G401 (cell line): Measurements from ENCODE around the gene MOB2. TPM values are rescaled to one million over a fixed set of nuclear protein-coding genes. Genes with fewer than 3 reads are reported as not detected.

Source experiments
- DNase-seq: peaks from one replicate; pipeline ENCODE4 v3.0.0-alpha.2; 2015; ENCODE audit warnings: low spot score
- in situ Hi-C: cut with HindIII; loops from 2 replicates; pipeline ENCODE4 v1.10.0; 2016; ENCODE audit warnings: low sequenced_read_pairs, mixed read lengths
- total RNA-seq: library from RNA; depleted of rRNA; stranded (reverse); fragments of >200 nt; shearing (Covaris generic); gene quantifications from 2 replicates; pipeline ENCODE4 v1.2.3, GENCODE V29; 2014; rRNA removed

Gene MOB2
- total RNA-seq, result 27.4 and 39.9 TPM in 2 replicates

GRCh38 chr11:1486054-1486825, at the start of gene MOB2:
Gene MOB2, minus strand, starts transcription at chr11:1486779. Its CDS starts 223 bp downstream, at chr11:1486556.
- no peak for DNase-seq
- in situ Hi-C loops, result no loop called here

- in situ Hi-C loops, result loop anchor here (10.0 kb wide), 1 partner anchor 90 kb away; the partner anchor contains the start of genes KRTAP5-4 and KRTAP5-5
- DNase-seq, result no peak
These were observed 48.1 kb upstream of the MOB2 start for GRCh38 chr11:1534682-1535081.

GRCh38 chr11:1534171-1534570, 47.6 kb upstream of the MOB2 start:
- in situ Hi-C loops, result loop anchor here (10.0 kb wide), 1 partner anchor 91 kb away; the partner anchor contains the start of genes KRTAP5-4 and KRTAP5-5
- no peak for DNase-seq

- DNase-seq, result no peak
- in situ Hi-C loops, result loop anchor here (10.0 kb wide), 1 partner anchor 91 kb away; the partner anchor contains the start of genes KRTAP5-4 and KRTAP5-5
These were observed 46.8 kb upstream of the MOB2 start for GRCh38 chr11:1533342-1533725.

GRCh38 chr11:1532606-1533341, 46.2 kb upstream of the MOB2 start:
- in situ Hi-C loops, result loop anchor here (10.0 kb wide), 1 partner anchor 92 kb away; the partner anchor contains the start of genes KRTAP5-4 and KRTAP5-5

GRCh38 chr11:1532014-1532586, 45.5 kb upstream of the MOB2 start:
- in situ Hi-C loops, result loop anchor here (10.0 kb wide), 1 partner anchor 93 kb away; the partner anchor contains the start of genes KRTAP5-4 and KRTAP5-5
- peak; percentile 94 for DNase-seq

More at GRCh38 chr11:1532606-1533341, 46.2 kb upstream of the MOB2 start:
- DNase-seq, result no peak

GRCh38 chr11:1531449-1532013, 45.0 kb upstream of the MOB2 start:
- in situ Hi-C loops, result loop anchor here (10.0 kb wide), 1 partner anchor 93 kb away; the partner anchor contains the start of genes KRTAP5-4 and KRTAP5-5

GRCh38 chr11:1530686-1531448, 44.3 kb upstream of the MOB2 start:
- no peak for DNase-seq
- in situ Hi-C loops, result loop anchor here (10.0 kb wide), 1 partner anchor 94 kb away; the partner anchor contains the start of genes KRTAP5-4 and KRTAP5-5

More at GRCh38 chr11:1531449-1532013, 45.0 kb upstream of the MOB2 start:
- DNase-seq, result peak; percentile 39

GRCh38 chr11:1529774-1530173, 43.2 kb upstream of the MOB2 start:
- in situ Hi-C loops, result loop anchor here (10.0 kb wide), 1 partner anchor 95 kb away; the partner anchor contains the start of genes KRTAP5-4 and KRTAP5-5
- no peak for DNase-seq

- DNase-seq, result no peak
- in situ Hi-C loops, result no loop called here
These were observed 42.7 kb upstream of the MOB2 start for GRCh38 chr11:1529286-1529685.

- no peak for DNase-seq
- in situ Hi-C loops, result no loop called here
These were observed 42.1 kb upstream of the MOB2 start for GRCh38 chr11:1528710-1529109.

- DNase-seq, result no peak
- in situ Hi-C loops, result no loop called here
These were observed 40.2 kb upstream of the MOB2 start for GRCh38 chr11:1526785-1527184.

- in situ Hi-C loops, result no loop called here
These were observed 37.2 kb upstream of the MOB2 start for GRCh38 chr11:1523779-1524178.

GRCh38 chr11:1523077-1523476, 36.5 kb upstream of the MOB2 start:
- no peak for DNase-seq
- in situ Hi-C loops, result no loop called here

More at GRCh38 chr11:1523779-1524178, 37.2 kb upstream of the MOB2 start:
- no peak for DNase-seq

GRCh38 chr11:1522081-1522424, 35.5 kb upstream of the MOB2 start:
- in situ Hi-C loops, result no loop called here
- DNase-seq, result no peak

- in situ Hi-C loops, result no loop called here
- no peak for DNase-seq
These were observed 35.0 kb upstream of the MOB2 start for GRCh38 chr11:1521382-1522080.

GRCh38 chr11:1520663-1521267, 34.2 kb upstream of the MOB2 start:
- DNase-seq, result no peak
- in situ Hi-C loops, result no loop called here
